Right lobe of liver (tissue), 6 donors: Measurements from ENCODE around the gene ANKRD24. TPM values are rescaled to one million over a fixed set of nuclear protein-coding genes. Genes with fewer than 3 reads are reported as not detected.

Source experiments
- ATAC-seq, 4 donors: fragments of 200-7000 bp; cut with Tn5 transposase; one replicate each; pipeline ENCODE4 v1.9.1; 2020; ENCODE audit warnings: mild to moderate bottlenecking in 4 of 4, moderate library complexity in 4 of 4
- DNase-seq, 3 donors: peaks; one replicate each; pipeline ENCODE4 v3.0.0-alpha.2; 2020
- H3K27ac ChIP-seq, 3 donors: fragments of 200-600 bp; one replicate each; pipeline ENCODE4 v1.8.0; 2022
- H3K27me3 ChIP-seq, 2 donors: fragments of 200-600 bp; one replicate each; pipeline ENCODE4 v1.8.0; 2022
- H3K36me3 ChIP-seq, 4 donors: fragments of 200-600 bp; sonication (generic) in 1 of 4; one replicate each; pipeline versions ENCODE4 v1.5.1 to v1.8.0; 2017 to 2022; ENCODE audit warnings: control low read depth in 1 of 4
- H3K4me1 ChIP-seq, 4 donors: fragments of 200-600 bp; sonication (generic) in 1 of 4; one replicate each; pipeline versions ENCODE4 v1.5.1 to v1.8.0; 2017 to 2022; ENCODE audit warnings: control low read depth in 1 of 4
- H3K4me3 ChIP-seq, 3 donors: fragments of 200-600 bp; one replicate each; pipeline ENCODE4 v1.8.0; 2022
- H3K9me3 ChIP-seq, 4 donors: fragments of 200-600 bp; sonication (generic) in 1 of 4; one replicate each; pipeline versions ENCODE4 v1.5.1 to v1.8.0; 2017 to 2022; ENCODE audit warnings: control low read depth in 1 of 4
- CTCF ChIP-seq, 4 donors: fragments of 200-600 bp in 3 of 4; fragments of 450-650 bp in 1 of 4; IDR thresholded peaks; one replicate each; pipeline versions ENCODE4 v1.5.1 to v1.8.0; 2016 to 2022; ENCODE audit warnings: antibody characterized with exemption in 4 of 4, mild to moderate bottlenecking in 2 of 4
- POLR2A ChIP-seq: fragments of 450-650 bp; IDR thresholded peaks from one replicate; pipeline ENCODE4 v1.6.1; 2017; ENCODE audit warnings: antibody characterized with exemption, mild to moderate bottlenecking
- WGBS: methylation state at CpG from one replicate; pipeline ENCODE4 v1.1.6; 2018; ENCODE audit warnings: low coverage, low lambda C conversion rate; ENCODE audit not compliant: insufficient coverage; ENCODE audit errors: missing lambda C conversion rate; 5-methylcytosine and 5-hydroxymethylcytosine counted together
- intact Hi-C, 2 donors: fragments of 100-400 bp; cut with DNase I; formaldehyde crosslinking; loops; one replicate each; pipeline versions ENCODE4 v1.11.2 to v1.14.1; 2022
- total RNA-seq, 6 experiments: library from RNA; depleted of rRNA in 2 of 6; stranded (reverse); fragments of >200 nt in 2 of 6; fragmentation: NEBNext Ultra II Directional in 3 of 6; extraction: Animal tissue kit (Norgen Biotek cat#: 25700) in 3 of 6; gene quantifications; one replicate each; pipeline versions ENCODE4 v1.1.0 to v1.2.4, GENCODE V29; 2016 to 2023
- donor health status: DM: no; HTN: yes; CAD: no.
- donor health status: DM: no; HTN: no; CAD: no.
- donor health status: DM: no; HTN: no; CAD: no.
- donor health status: DM: no; HTN: yes; CAD: no.
- donor health status: DM: no; HTN: yes; CAD: no.

ANKRD24 gene
- total RNA-seq, 6 experiments from 2014 or later = 1.2 to 4.8 (median 2.7) TPM

DNA sequence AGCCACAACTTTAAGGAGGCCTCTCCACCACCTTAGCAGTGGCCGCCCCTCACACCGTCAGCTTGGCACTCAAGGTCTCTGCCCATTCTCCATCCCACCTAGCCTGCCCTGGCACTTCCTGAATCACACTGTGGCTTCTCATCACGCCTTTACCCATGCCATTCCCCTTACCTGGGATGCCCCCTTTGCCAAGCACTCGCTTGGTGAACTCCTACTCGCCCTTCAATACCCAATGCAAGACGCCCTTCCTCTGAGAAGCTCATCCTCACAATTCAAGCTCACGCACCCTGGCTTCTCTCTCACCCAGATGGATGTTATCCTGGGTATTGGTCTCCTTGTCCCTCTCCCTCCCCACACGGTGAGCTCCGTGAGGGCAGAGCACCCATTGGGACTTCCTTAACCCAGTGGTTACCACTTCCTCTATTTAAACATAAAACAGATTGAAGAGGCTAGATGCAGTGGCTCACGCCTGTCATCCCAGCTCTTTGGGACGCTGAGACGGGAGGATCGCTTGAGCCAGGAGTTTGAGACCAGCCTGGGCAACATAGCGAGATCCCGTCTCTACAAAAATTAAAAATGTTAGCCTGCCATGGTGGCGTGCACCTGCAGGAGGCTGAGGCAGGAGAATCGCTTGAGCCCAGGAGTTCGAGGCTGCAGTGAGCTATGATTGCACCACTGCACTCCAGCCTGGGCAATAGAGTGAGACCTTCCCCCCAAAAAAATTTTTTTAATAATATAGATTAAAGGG, 83.9 kb downstream of the ANKRD24 start:
- Histone ChIP-seq H3K36me3 (peaks cover 0 to 40% (median 4%) of the 10 kb centered on the region in 4 donors), H3K27me3 (no peaks in the 10 kb centered on the region), H3K9me3 (no peaks in the 10 kb centered on the region), H3K4me1 (peaks cover 0 to 21% (median 8%) of the 10 kb centered on the region in 4 donors), H3K4me3 (no peak overlapping the region), H3K27ac (no peak overlapping the region)
- intact Hi-C loops = loop anchor here in 1 of 2 donors (5.0 to 10.0 kb wide), 2 partner anchors 96 to 228 kb away; no protein-coding TSS in a partner anchor
- 66% methylated on average over 13 of the region's 18 CpGs for WGBS
- ATAC-seq = no peak
- TF ChIP-seq CTCF (IDR thresholded peaks at IDR 0.05) (no peak), POLR2A (no peak)
- DNase-seq = no peak

- Histone ChIP-seq H3K36me3 (peaks cover 0 to 36% (median 4%) of the 10 kb centered on the region in 4 donors), H3K27ac (peak overlapping the region; percentile 69 to 94 (median 70)), H3K27me3 (no peaks in the 10 kb centered on the region), H3K4me1 (peaks cover 0 to 21% (median 8%) of the 10 kb centered on the region in 4 donors), H3K9me3 (no peaks in the 10 kb centered on the region), H3K4me3 (peak overlapping the region in 2 of 3 donors; percentile 9)
- intact Hi-C loops = loop anchor here in 1 of 2 donors (5.0 to 10.0 kb wide), 2 partner anchors 95 to 228 kb away; no protein-coding TSS in a partner anchor
- WGBS = 27% methylated on average over 13 of the region's 21 CpGs
- ATAC-seq = peak; percentile 62 to 69 (median 65)
- TF ChIP-seq POLR2A (no peak), CTCF (IDR thresholded peaks at IDR 0.05) (peak; percentile 75 to 88 (median 81))
- DNase-seq = peak; percentile 62 to 77 (median 76)
Measured at GRCh38 chr19:4267101-4267900, 84.8 kb downstream of the ANKRD24 start.

- H3K4me3 ChIP-seq = peak overlapping the region in 2 of 3 donors; percentile 9
- 26% methylated on average over 20 of the region's 30 CpGs for WGBS
- H3K36me3 ChIP-seq = peaks cover 0 to 28% (median 2%) of the 10 kb centered on the region in 4 donors
- H3K4me1 ChIP-seq = peaks cover 0 to 21% (median 8%) of the 10 kb centered on the region in 4 donors
- TF ChIP-seq POLR2A (peak; percentile 57), CTCF (IDR thresholded peaks at IDR 0.05) (peak in 2 of 4 donors; percentile 3 to 24)
- ATAC-seq (peak; percentile 79 to 89 (median 88)), DNase-seq (peak; percentile 83 to 95 (median 92))
- intact Hi-C loops = loop anchor here in 1 of 2 donors (5.0 to 10.0 kb wide), 2 partner anchors 94 to 227 kb away; no protein-coding TSS in a partner anchor
- no peaks in the 10 kb centered on the region for H3K27me3 ChIP-seq
- H3K27ac ChIP-seq = peak overlapping the region; percentile 69 to 94 (median 70)
- H3K9me3 ChIP-seq = no peaks in the 10 kb centered on the region
Measured at GRCh38 chr19:4267901-4268815, 85.7 kb downstream of the ANKRD24 start.
